SK-N-MC (cell line): ENCODE measurements around the gene SRRT.
"Not testable (repeated sequence)": the region's sequence is repeated elsewhere in the genome, so short reads cannot be mapped to it uniquely, and the experiment has no call there.

Source experiments
- DNase-seq: peaks from one replicate; pipeline ENCODE4 v3.0.0-alpha.2; 2011; ENCODE audit warnings: low read depth, low spot score
- H3K27ac ChIP-seq: fragments of 200-600 bp; sonication (generic); 2 replicates; pipeline ENCODE4 v1.5.1; 2016; ENCODE audit warnings: mixed run types
- H3K36me3 ChIP-seq: fragments of 200-600 bp; sonication (generic); 2 replicates; pipeline ENCODE4 v1.6.1; 2017; ENCODE audit warnings: antibody characterized with exemption, low read length, mixed read lengths; ENCODE audit not compliant: insufficient read depth
- H3K4me3 ChIP-seq: fragments of 200-600 bp; sonication (generic); 2 replicates; pipeline ENCODE4 v1.5.1; 2016
- H3K9ac ChIP-seq: fragments of 200-600 bp; sonication (generic); 2 replicates; pipeline ENCODE4 v1.8.0; 2017; ENCODE audit warnings: mixed run types, mixed read lengths; ENCODE audit not compliant: insufficient read length
- H3K9me3 ChIP-seq: fragments of 200-600 bp; sonication (generic); 2 replicates; pipeline ENCODE4 v1.6.1; 2017; ENCODE audit warnings: low read depth, mild to moderate bottlenecking, antibody characterized with exemption, low read length, moderate library complexity, mixed read lengths
- EZH2 ChIP-seq: fragments of 200-600 bp; sonication (generic); IDR thresholded peaks from one replicate; pipeline ENCODE4 v1.6.1; 2017; ENCODE audit warnings: antibody characterized with exemption
- FOXP2 ChIP-seq: optimal IDR thresholded peaks from 2 replicates; pipeline ENCODE3; 2011; ENCODE audit warnings: mild to moderate bottlenecking, moderate library complexity; ENCODE audit not compliant: insufficient read depth; ENCODE audit errors: extremely low read length, control extremely low read depth
- POLR2AphosphoS5 ChIP-seq: IDR thresholded peaks from 2 replicates; pipeline ENCODE4 v1.6.1; 2012; ENCODE audit warnings: mild to moderate bottlenecking, low read depth, low read length, borderline replicate concordance

Gene SRRT

DNA sequence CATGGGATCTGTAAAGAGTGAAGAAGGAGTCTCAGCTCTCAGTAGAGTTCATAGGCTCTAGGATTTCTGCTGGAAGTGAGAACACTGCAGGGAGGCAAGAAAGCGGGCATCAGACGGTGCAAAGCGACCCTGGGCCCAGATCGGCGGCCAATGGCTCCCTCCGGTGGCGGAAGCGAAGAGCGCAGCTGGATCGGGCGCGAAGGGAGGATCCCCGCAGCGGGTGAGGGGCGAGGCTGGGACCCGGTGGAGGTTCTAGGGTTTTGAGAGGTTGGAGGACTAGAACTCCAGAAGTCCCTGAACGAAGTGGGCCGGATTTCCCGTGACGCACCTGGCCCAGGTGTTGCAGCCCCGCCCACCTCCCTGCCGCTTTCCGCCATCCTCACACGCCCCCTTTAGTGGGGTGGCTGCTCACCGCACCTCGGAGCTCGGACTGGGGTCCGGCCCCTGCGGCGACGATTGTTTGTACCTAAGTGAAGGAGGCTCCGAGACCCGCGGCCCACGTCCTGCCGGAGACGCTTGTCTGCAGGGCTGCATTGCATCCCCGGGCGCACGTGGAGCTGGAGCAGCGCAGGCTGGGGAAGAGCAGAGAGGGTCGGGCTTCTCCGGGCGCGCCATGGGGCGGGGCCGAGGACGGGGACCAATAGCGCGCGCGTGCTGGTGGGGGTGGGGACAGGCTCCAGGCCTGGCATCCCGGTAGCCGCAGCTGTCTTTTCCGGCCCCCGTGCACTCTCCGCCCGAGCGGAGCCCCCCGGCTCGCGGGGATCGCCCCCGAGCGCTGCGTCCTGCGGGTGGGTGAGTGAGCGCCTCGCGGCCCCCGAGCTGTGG lies 22.6 kb upstream of the SRRT start, which contains the start of gene SLC12A9:
Gene SLC12A9, plus strand, starts transcription at position 666 of the 825 bp plus-strand sequence. CDS start 1,485 bp downstream, outside the sequence.
- Histone ChIP-seq H3K4me3 (peak within 1 kb of the TSS; percentile 87), H3K9me3 (no peaks in the 10 kb centered on the region), H3K9ac (peak within 1 kb of the TSS; percentile 73), H3K27ac (no peak within 1 kb of the TSS), H3K36me3 (no peaks in the 10 kb centered on the region)
- DNase-seq, result no peak
- TF ChIP-seq POLR2AphosphoS5, result peak; percentile 76; the same call in 1 of the 2 replicates
- no peak for TF ChIP-seq EZH2
- no peak for TF ChIP-seq FOXP2

GRCh38 chr7:100854146-100854895 lies 20.6 kb upstream of the SRRT start:
- DNase-seq, result no peak
- Histone ChIP-seq H3K9ac (no peak overlapping the region), H3K27ac (no peak overlapping the region), H3K4me3 (no peak overlapping the region), H3K36me3 (no peaks in the 10 kb centered on the region), H3K9me3 (no peaks in the 10 kb centered on the region)
- TF ChIP-seq EZH2, result no peak
- TF ChIP-seq FOXP2, result no peak
- no peak for TF ChIP-seq POLR2AphosphoS5

- H3K4me3 ChIP-seq, H3K9ac ChIP-seq, H3K36me3 ChIP-seq, H3K27ac ChIP-seq, DNase-seq, H3K9me3 ChIP-seq: not testable (repeated sequence)
Observed at GRCh38 chr7:100854899-100855298, 20.0 kb upstream of the SRRT start.

DNA sequence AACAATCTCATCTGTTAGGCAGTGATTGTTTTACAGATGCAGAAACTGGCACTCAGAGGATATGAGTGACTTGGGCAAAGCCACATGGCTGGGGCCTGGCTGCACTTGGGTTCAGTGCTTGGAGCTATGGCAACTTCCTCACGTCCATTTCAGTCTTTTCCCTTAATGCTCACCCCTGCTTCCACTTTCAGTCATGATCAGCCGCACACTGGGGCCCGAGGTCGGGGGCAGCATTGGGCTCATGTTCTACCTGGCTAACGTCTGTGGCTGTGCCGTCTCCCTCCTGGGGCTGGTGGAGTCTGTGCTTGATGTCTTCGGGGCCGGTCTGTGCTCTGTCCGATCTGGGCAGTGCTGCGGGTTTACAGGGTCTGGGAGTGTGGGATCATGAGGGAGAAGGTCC lies 19.4 kb upstream of the SRRT start:
- Histone ChIP-seq H3K27ac (no peak overlapping the region), H3K36me3 (no peaks in the 10 kb centered on the region), H3K9ac (no peak overlapping the region), H3K4me3 (no peak overlapping the region), H3K9me3 (no peaks in the 10 kb centered on the region)
- DNase-seq, result no peak
- TF ChIP-seq EZH2 (no peak), POLR2AphosphoS5 (no peak), FOXP2 (no peak)

GRCh38 chr7:100856871-100857282 lies 18.0 kb upstream of the SRRT start:
- H3K9ac ChIP-seq, result no peak overlapping the region
- DNase-seq, result no peak
- no peak for TF ChIP-seq POLR2AphosphoS5
- no peak for TF ChIP-seq FOXP2
- no peak for TF ChIP-seq EZH2
- no peak overlapping the region for H3K4me3 ChIP-seq
- H3K9me3 ChIP-seq, result no peaks in the 10 kb centered on the region
- no peak overlapping the region for H3K27ac ChIP-seq
- H3K36me3 ChIP-seq, result no peaks in the 10 kb centered on the region

- no peak overlapping the region for H3K9ac ChIP-seq
- TF ChIP-seq EZH2, result no peak
- TF ChIP-seq POLR2AphosphoS5, result no peak
- TF ChIP-seq FOXP2, result no peak
- no peak overlapping the region for H3K27ac ChIP-seq
- no peaks in the 10 kb centered on the region for H3K36me3 ChIP-seq
- no peaks in the 10 kb centered on the region for H3K9me3 ChIP-seq
- H3K4me3 ChIP-seq, result no peak overlapping the region
- no peak for DNase-seq
Observed at GRCh38 chr7:100859856-100860255, 15.0 kb upstream of the SRRT start.

GRCh38 chr7:100860702-100861615 lies 13.9 kb upstream of the SRRT start:
- Histone ChIP-seq H3K36me3 (no peaks in the 10 kb centered on the region), H3K9ac (no peak overlapping the region), H3K4me3 (no peak overlapping the region), H3K27ac (no peak overlapping the region), H3K9me3 (no peaks in the 10 kb centered on the region)
- TF ChIP-seq POLR2AphosphoS5 (no peak), EZH2 (no peak), FOXP2 (no peak)
- no peak for DNase-seq

GRCh38 chr7:100861616-100861985 lies 13.3 kb upstream of the SRRT start:
- Histone ChIP-seq H3K9ac (no peak overlapping the region), H3K27ac (no peak overlapping the region), H3K36me3 (no peaks in the 10 kb centered on the region), H3K4me3 (no peak overlapping the region), H3K9me3 (no peaks in the 10 kb centered on the region)
- no peak for DNase-seq
- TF ChIP-seq FOXP2, result no peak
- TF ChIP-seq EZH2, result no peak
- TF ChIP-seq POLR2AphosphoS5, result no peak
